H1 (cell line): ENCODE results near the gene CCDC80. TPM values are rescaled to one million over a fixed set of nuclear protein-coding genes. Genes with fewer than 3 reads are reported as not detected.

Experiments used
- CTCF ChIA-PET: fragments of 300-600 bp; sonication (Branson Sonifier 250); formaldehyde crosslinking; loops from one replicate; lab custom pipeline; 2021; ENCODE audit not compliant: partially characterized antibody; lab: Charles Lee
- POLR2A ChIA-PET: fragments of 300-600 bp; sonication (Branson Sonifier 250); formaldehyde crosslinking; loops from one replicate; lab custom pipeline; 2021; ENCODE audit warnings: inconsistent platforms; ENCODE audit not compliant: partially characterized antibody; lab: Charles Lee
- DNase-seq, 2 experiments: peaks; one replicate each; pipeline versions ENCODE4 v3.0.0 to v3.0.0-alpha.2; 2010 to 2022; ENCODE audit warnings: low spot score in 2 of 2, low read depth in 1 of 2, mixed read lengths in 1 of 2
- FAIRE-seq: peaks from 2 replicates; lab custom pipeline; 2011; peaks lifted over from hg19 to GRCh38; lab: Jason Lieb, UNC
- H2AFZ ChIP-seq: 2 replicates; pipeline ENCODE4 v1.8.1; 2012; ENCODE audit warnings: low read length, inconsistent platforms
- H2AK5ac ChIP-seq: 2 replicates; pipeline ENCODE4 v1.6.1; 2013; ENCODE audit warnings: low read depth, low read length
- H2BK120ac ChIP-seq: replicated peaks from 2 replicates; pipeline ENCODE3; 2013; ENCODE audit warnings: low read depth, low read length, inconsistent platforms
- H2BK12ac ChIP-seq: 2 replicates; pipeline ENCODE4 v1.6.1; 2013; ENCODE audit warnings: low read depth, low read length
- H2BK15ac ChIP-seq: 2 replicates; pipeline ENCODE4 v1.6.1; 2013; ENCODE audit warnings: low read length
- H2BK20ac ChIP-seq: 2 replicates; pipeline ENCODE4 v1.6.1; 2013; ENCODE audit warnings: low read length
- H2BK5ac ChIP-seq: 2 replicates; pipeline ENCODE4 v1.6.1; 2013; ENCODE audit warnings: low read depth, low read length
- H3K14ac ChIP-seq: 2 replicates; pipeline ENCODE4 v1.6.1; 2013; ENCODE audit warnings: inconsistent platforms; ENCODE audit not compliant: insufficient read length
- H3K18ac ChIP-seq: 2 replicates; pipeline ENCODE4 v1.6.1; 2013; ENCODE audit warnings: low read length; ENCODE audit errors: extremely low read depth
- H3K23ac ChIP-seq: 2 replicates; pipeline ENCODE4 v1.6.1; 2013; ENCODE audit warnings: inconsistent platforms; ENCODE audit not compliant: insufficient read length
- H3K23me2 ChIP-seq: 2 replicates; pipeline ENCODE4 v1.6.1; 2013; ENCODE audit warnings: low read depth, low read length
- H3K27ac ChIP-seq: 2 replicates; pipeline ENCODE4 v1.6.1; 2011; ENCODE audit warnings: low read depth, low read length, inconsistent platforms
- H3K27me3 ChIP-seq, 4 experiments: replicated peaks in 1 of 4; 1 replicate in 1 of 4; 2 replicates in 3 of 4; pipeline versions ENCODE4 v1.6.1 to v1.8.1; 2011 to 2013; ENCODE audit warnings: low read length in 3 of 4, mild to moderate bottlenecking in 3 of 4, inconsistent platforms in 2 of 4, mixed read lengths in 2 of 4, moderate library complexity in 1 of 4; ENCODE audit not compliant: control insufficient read depth in 3 of 4, insufficient read depth in 3 of 4; ENCODE audit errors: extremely low read depth in 1 of 4
- H3K36me3 ChIP-seq, 4 experiments: 2 replicates each; pipeline versions ENCODE4 v1.6.1 to v1.8.1; 2011 to 2013; ENCODE audit warnings: mild to moderate bottlenecking in 4 of 4, low read length in 3 of 4, moderate library complexity in 2 of 4, control low read depth in 1 of 4, inconsistent platforms in 1 of 4; ENCODE audit not compliant: insufficient read depth in 4 of 4, control insufficient read depth in 2 of 4
- H3K4ac ChIP-seq: replicated peaks from 2 replicates; pipeline ENCODE3; 2013; ENCODE audit warnings: low read length, low read depth, mixed read lengths, inconsistent platforms; ENCODE audit not compliant: insufficient read length
- H3K4me1 ChIP-seq, 4 experiments: replicated peaks in 1 of 4; 1 replicate in 1 of 4; 2 replicates in 3 of 4; pipeline versions ENCODE4 v1.6.1 to v1.8.1; 2011 to 2013; ENCODE audit warnings: low read length in 3 of 4, inconsistent platforms in 2 of 4, mixed read lengths in 1 of 4; ENCODE audit not compliant: insufficient read depth in 4 of 4, control insufficient read depth in 3 of 4
- H3K4me2 ChIP-seq, 2 experiments: 2 replicates each; pipeline versions ENCODE4 v1.6.1 to v1.8.1; 2011 to 2013; ENCODE audit warnings: low read depth in 2 of 2, low read length in 2 of 2, control low read depth in 1 of 2, inconsistent platforms in 1 of 2, mild to moderate bottlenecking in 1 of 2; ENCODE audit not compliant: insufficient read depth in 1 of 2
- H3K4me3 ChIP-seq, 4 experiments: fragments of 200-600, 300-600 bp in 1 of 4; sonication (generic), shearing (Covaris generic), sonication (Bioruptor Twin) in 1 of 4; 2 replicates each; pipeline versions ENCODE4 v1.5.1 to v1.8.1; 2011 to 2016; ENCODE audit warnings: low read length in 4 of 4, low read depth in 3 of 4, control low read depth in 2 of 4, inconsistent platforms in 2 of 4, mild to moderate bottlenecking in 2 of 4, mixed read lengths in 1 of 4, moderate library complexity in 1 of 4; ENCODE audit not compliant: insufficient read depth in 2 of 4; ENCODE audit errors: extremely low read depth in 1 of 4
- H3K56ac ChIP-seq: replicated peaks from 2 replicates; pipeline ENCODE3; 2013; ENCODE audit warnings: low read depth, mild to moderate bottlenecking, mixed read lengths, low read length, inconsistent platforms; ENCODE audit not compliant: insufficient read length
- H3K79me1 ChIP-seq: 2 replicates; pipeline ENCODE4 v1.6.1; 2013; ENCODE audit warnings: low read depth, low read length, control low read depth
- H3K79me2 ChIP-seq, 2 experiments: 2 replicates each; pipeline versions ENCODE4 v1.6.1 to v1.8.1; 2012 to 2013; ENCODE audit warnings: low read length in 2 of 2, mild to moderate bottlenecking in 2 of 2, inconsistent platforms in 1 of 2; ENCODE audit not compliant: insufficient read depth in 2 of 2, control insufficient read depth in 1 of 2
- H3K9ac ChIP-seq, 4 experiments: replicated peaks in 1 of 4; 1 replicate in 1 of 4; 2 replicates in 3 of 4; pipeline versions ENCODE4 v1.6.1 to v1.8.1; 2011 to 2013; ENCODE audit warnings: low read depth in 3 of 4, low read length in 3 of 4, control low read depth in 2 of 4, mild to moderate bottlenecking in 2 of 4, moderate library complexity in 2 of 4, inconsistent platforms in 1 of 4; ENCODE audit errors: extremely low read depth in 1 of 4
- H3K9me3 ChIP-seq, 2 experiments: 2 replicates each; pipeline versions ENCODE4 v1.6.1 to v1.8.1; 2012 to 2013; ENCODE audit warnings: mild to moderate bottlenecking in 2 of 2, moderate library complexity in 2 of 2, control low read depth in 1 of 2, inconsistent platforms in 1 of 2, low read depth in 1 of 2, low read length in 1 of 2, mixed read lengths in 1 of 2; ENCODE audit not compliant: insufficient read depth in 2 of 2
- H4K20me1 ChIP-seq, 2 experiments: replicated peaks in 1 of 2; 2 replicates each; pipeline versions ENCODE3 to v1.8.1; 2011 to 2013; ENCODE audit warnings: inconsistent platforms in 2 of 2, low read length in 2 of 2, mild to moderate bottlenecking in 1 of 2; ENCODE audit not compliant: insufficient read depth in 2 of 2, control insufficient read depth in 1 of 2
- H4K5ac ChIP-seq: 2 replicates; pipeline ENCODE4 v1.6.1; 2013; ENCODE audit warnings: low read length, low read depth, mixed read lengths, inconsistent platforms; ENCODE audit not compliant: insufficient read length
- H4K8ac ChIP-seq: 2 replicates; pipeline ENCODE4 v1.8.0; 2013; ENCODE audit warnings: mild to moderate bottlenecking, moderate library complexity, low read length, inconsistent platforms; ENCODE audit not compliant: insufficient read depth; ENCODE audit errors: extremely low read depth
- H4K91ac ChIP-seq: replicated peaks from 2 replicates; pipeline ENCODE3; 2013; ENCODE audit warnings: low read length, mixed read lengths, inconsistent platforms; ENCODE audit not compliant: insufficient read length
- CHD2 ChIP-seq: IDR thresholded peaks from 2 replicates; pipeline ENCODE4 v1.6.1; 2012; ENCODE audit warnings: low read length, improper control_type of control experiment
- CREB1 ChIP-seq: IDR thresholded peaks from 2 replicates; pipeline ENCODE4 v1.6.1; 2012; ENCODE audit warnings: inconsistent platforms
- EGR1 ChIP-seq: IDR thresholded peaks from 2 replicates; pipeline ENCODE4 v1.6.1; 2011; ENCODE audit warnings: low read depth, low read length, borderline replicate concordance
- HDAC2 ChIP-seq, 2 experiments: fragments of 300-600 bp in 1 of 2; sonication (generic) in 1 of 2; IDR thresholded peaks; 2 replicates each; pipeline ENCODE4 v1.6.1; 2011 to 2012; ENCODE audit warnings: low read depth in 2 of 2, low read length in 2 of 2, mild to moderate bottlenecking in 2 of 2, moderate library complexity in 2 of 2, borderline replicate concordance in 1 of 2, inconsistent platforms in 1 of 2
- NANOG ChIP-seq: IDR thresholded peaks from 2 replicates; pipeline ENCODE4 v1.6.1; 2011; ENCODE audit warnings: low read length, low read depth, mild to moderate bottlenecking, inconsistent platforms; ENCODE audit not compliant: insufficient read depth, poor library complexity, severe bottlenecking
- RAD21 ChIP-seq, 2 experiments: IDR thresholded peaks in 1 of 2; conservative IDR thresholded peaks in 1 of 2; 2 replicates each; pipeline ENCODE4 v1.6.1; 2011; ENCODE audit warnings: low read depth in 2 of 2, low read length in 2 of 2, improper control_type of control experiment in 1 of 2, inconsistent platforms in 1 of 2, mild to moderate bottlenecking in 1 of 2, moderate library complexity in 1 of 2
- RNF2 ChIP-seq: fragments of 200-900, 300-1000 bp; sonication (generic); IDR thresholded peaks from 2 replicates; pipeline ENCODE4 v1.7.1; 2016; ENCODE audit warnings: borderline replicate concordance, low read depth, mild to moderate bottlenecking, antibody characterized with exemption, low read length; ENCODE audit not compliant: poor library complexity, severe bottlenecking; ENCODE audit errors: missing control alignments
- SIRT6 ChIP-seq: IDR thresholded peaks from one replicate; pipeline ENCODE4 v1.7.1; 2012; ENCODE audit warnings: low read length, inconsistent platforms
- SP1 ChIP-seq: IDR thresholded peaks from 2 replicates; pipeline ENCODE4 v1.6.1; 2011; ENCODE audit warnings: low read depth, low read length
- SRF ChIP-seq: IDR thresholded peaks from 2 replicates; pipeline ENCODE4 v1.6.1; 2011; ENCODE audit warnings: mild to moderate bottlenecking, low read depth, low read length, moderate library complexity
- TAF1 ChIP-seq: IDR thresholded peaks from 2 replicates; pipeline ENCODE4 v1.6.1; 2011; ENCODE audit warnings: mild to moderate bottlenecking, low read depth, low read length
- ZNF274 ChIP-seq: IDR thresholded peaks from 2 replicates; pipeline ENCODE4 v1.7.0; 2012; ENCODE audit warnings: low read length, borderline replicate concordance; ENCODE audit errors: extremely low read depth
- WGBS, 2 experiments: shearing (Covaris generic) in 1 of 2; methylation state at CpG; one replicate each; pipeline versions ENCODE4 v1.1.6 to v1.1.7; 2013 to 2015; ENCODE audit warnings: low lambda C conversion rate in 2 of 2, mixed read lengths in 2 of 2, inconsistent platforms in 1 of 2, low coverage in 1 of 2, missing lambda C conversion rate in 1 of 2; ENCODE audit not compliant: insufficient replicate concordance in 2 of 2, insufficient coverage in 1 of 2, insufficient read length in 1 of 2; ENCODE audit errors: extremely low coverage in 1 of 2, missing lambda C conversion rate in 1 of 2; 5-methylcytosine and 5-hydroxymethylcytosine counted together
- polyA plus RNA-seq, 7 experiments: library from polyadenylated mRNA; depleted of rRNA in 3 of 7; stranded (reverse) in 5 of 7; unstranded in 2 of 7; fragments of >200 nt in 5 of 7; fragments of 200-250 nt in 2 of 7; gene quantifications; 1 replicate in 5 of 7; 2 replicates in 1 of 7; 4 replicates in 1 of 7; pipeline versions ENCODE4 v1.2.1 to v1.2.3, GENCODE V29; 2011 to 2013; ENCODE audit warnings: missing spikeins in 2 of 7, mixed read lengths in 2 of 7
- total RNA-seq: library from RNA; stranded (reverse); fragmentation: NEBNext Ultra II Directional; extraction: Animal tissue kit (Norgen Biotek cat#: 25700); gene quantifications from 2 replicates; pipeline ENCODE4 v1.2.1, GENCODE V29; 2021
- TF ChIP-seq, protein P1 (sequence below): IDR thresholded peaks from 2 replicates; pipeline ENCODE4 v1.6.1; 2011; ENCODE audit warnings: low read length, improper control_type of control experiment

The CCDC80 gene
- total and polyA plus RNA-seq, 2 of the 8 experiments (the other 6 are each of a cell fraction or from before 2014, with no cell fraction given): 1.1 to 12.9 TPM

DNA sequence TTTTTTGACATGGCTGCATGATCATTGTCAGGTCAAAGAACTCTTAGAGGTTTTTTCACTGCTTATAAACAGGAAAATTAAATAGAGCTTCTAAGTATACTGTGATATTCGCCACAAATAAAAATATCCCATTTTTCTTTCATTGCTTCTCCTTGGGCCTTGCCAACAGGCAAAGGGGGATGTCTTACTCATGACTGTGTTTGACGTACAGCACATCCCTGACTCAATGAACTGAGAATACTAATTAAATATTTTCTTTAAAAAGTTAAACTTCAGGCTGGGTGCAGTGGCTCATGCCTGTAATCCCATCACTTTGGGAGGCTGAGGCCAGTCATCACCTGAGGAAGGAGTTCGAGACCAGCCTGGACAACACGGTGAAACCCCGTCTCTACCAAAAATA lies 41.4 kb upstream of the CCDC80 start:
- Histone ChIP-seq H2BK120ac (no peak overlapping the region), H3K4me3 (no peak overlapping the region), H3K23ac (no peak overlapping the region), H3K4ac (no peak overlapping the region), H3K79me1 (no peaks in the 10 kb centered on the region), H3K27ac (no peak overlapping the region), H3K9ac (no peak overlapping the region), H3K79me2 (no peaks in the 10 kb centered on the region), H2AK5ac (no peak overlapping the region), H2AFZ (no peak overlapping the region), H3K36me3 (no peaks in the 10 kb centered on the region), H2BK15ac (no peak overlapping the region), H3K56ac (no peak overlapping the region), H4K20me1 (no peaks in the 10 kb centered on the region), H4K8ac (no peak overlapping the region), H4K5ac (no peak overlapping the region), H3K9me3 (no peaks in the 10 kb centered on the region), H3K4me1 (peaks cover 1 to 7% (median 2%) of the 10 kb centered on the region in 4 experiments; a peak in 2 of 7 replicates), H2BK5ac (no peak overlapping the region), H3K23me2 (no peaks in the 10 kb centered on the region), H3K18ac (no peak overlapping the region), H3K27me3 (no peaks in the 10 kb centered on the region), H4K91ac (no peak overlapping the region), H3K4me2 (no peak overlapping the region), H3K14ac (no peak overlapping the region), H2BK12ac (no peak overlapping the region), H2BK20ac (no peak overlapping the region)
- no peak for FAIRE-seq
- WGBS, 2 experiments: 96% methylated on average over 5 of the region's 5 CpGs; no CpG with 5 or more reads in 1 of the 2 experiments
- POLR2A ChIA-PET: no interaction called here
- DNase-seq: no peak
- CTCF ChIA-PET: interaction anchor here (0.5 to 1.5 kb wide), 9 partner anchors 9 to 920 kb away, joined by 3 to 6 read pairs (median 3); no protein-coding TSS in a partner anchor
- TF ChIP-seq SP1 (no peak), TAF1 (no peak), ZNF274 (no peak), NANOG (no peak), CHD2 (no peak), EGR1 (no peak), RAD21 (IDR thresholded peaks at IDR 0.05 in 1 of 2, conservative IDR thresholded peaks at IDR 0.05 in 1 of 2; ENCODE audit: low read depth in 2 of 2, low read length in 2 of 2) (no peak), CREB1 (no peak), SRF (no peak), HDAC2 (IDR thresholded peaks at IDR 0.05; ENCODE audit: borderline replicate concordance in 1 of 2, low read depth in 2 of 2, low read length in 2 of 2) (no peak), SIRT6 (no peak), RNF2 (no peak)
- TF ChIP-seq, protein P1, sequence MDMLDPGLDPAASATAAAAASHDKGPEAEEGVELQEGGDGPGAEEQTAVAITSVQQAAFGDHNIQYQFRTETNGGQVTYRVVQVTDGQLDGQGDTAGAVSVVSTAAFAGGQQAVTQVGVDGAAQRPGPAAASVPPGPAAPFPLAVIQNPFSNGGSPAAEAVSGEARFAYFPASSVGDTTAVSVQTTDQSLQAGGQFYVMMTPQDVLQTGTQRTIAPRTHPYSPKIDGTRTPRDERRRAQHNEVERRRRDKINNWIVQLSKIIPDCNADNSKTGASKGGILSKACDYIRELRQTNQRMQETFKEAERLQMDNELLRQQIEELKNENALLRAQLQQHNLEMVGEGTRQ: no peak
